ENCODE measurements around the gene STK32B.
A peak's percentile ranks its signal among the peaks of the same experiment; 100 is the strongest.

STK32B gene

GRCh38 chr4:5374994-5375393 lies 323.7 kb downstream of the STK32B start:
- no peak for TF ChIP-seq CTCF (IDR thresholded peaks at IDR 0.05; ENCODE audit: low read depth, low read length, missing control alignments)
- no peak for DNase-seq (ENCODE audit: extremely low read depth, low read depth)
- no peak overlapping the region for H3K4me3 ChIP-seq (replicated peaks; ENCODE audit: low read depth, low read length)

- no peak for TF ChIP-seq CTCF (IDR thresholded peaks at IDR 0.05; ENCODE audit: low read depth, low read length, missing control alignments)
- no peak overlapping the region for H3K4me3 ChIP-seq (replicated peaks; ENCODE audit: low read depth, low read length)
- DNase-seq (ENCODE audit: extremely low read depth, low read depth): no peak
These were observed 324.7 kb downstream of the STK32B start for GRCh38 chr4:5376015-5376414.

- no peak for DNase-seq (ENCODE audit: extremely low read depth, low read depth)
- peak; percentile 39 for TF ChIP-seq CTCF (IDR thresholded peaks at IDR 0.05; ENCODE audit: low read depth, low read length, missing control alignments)
- no peak overlapping the region for H3K4me3 ChIP-seq (replicated peaks; ENCODE audit: low read depth, low read length)
These were observed 326.7 kb downstream of the STK32B start for GRCh38 chr4:5378002-5378401.

GRCh38 chr4:5379895-5380294 lies 328.6 kb downstream of the STK32B start:
- no peak overlapping the region for H3K4me3 ChIP-seq (replicated peaks; ENCODE audit: low read depth, low read length)
- DNase-seq (ENCODE audit: extremely low read depth, low read depth): no peak
- TF ChIP-seq CTCF (IDR thresholded peaks at IDR 0.05; ENCODE audit: low read depth, low read length, missing control alignments): no peak

GRCh38 chr4:5381961-5382441 lies 330.7 kb downstream of the STK32B start:
- no peak for TF ChIP-seq CTCF (IDR thresholded peaks at IDR 0.05; ENCODE audit: low read depth, low read length, missing control alignments)
- no peak for DNase-seq (ENCODE audit: extremely low read depth, low read depth)
- no peak overlapping the region for H3K4me3 ChIP-seq (replicated peaks; ENCODE audit: low read depth, low read length)

GRCh38 chr4:5383191-5383980 lies 332.1 kb downstream of the STK32B start:
- DNase-seq (ENCODE audit: extremely low read depth, low read depth): no peak
- H3K4me3 ChIP-seq (replicated peaks; ENCODE audit: low read depth, low read length): no peak overlapping the region
- TF ChIP-seq CTCF (IDR thresholded peaks at IDR 0.05; ENCODE audit: low read depth, low read length, missing control alignments): no peak
